HG03457 (cell line): ENCODE results near the gene DSG4.

Experiments
- ATAC-seq: cut with Tn5 transposase; IDR thresholded peaks from one replicate; pipeline ENCODE4 v1.9.1; 2021; ENCODE audit warnings: moderate number of reproducible peaks; ENCODE audit not compliant: unreplicated experiment

DSG4 gene

DNA sequence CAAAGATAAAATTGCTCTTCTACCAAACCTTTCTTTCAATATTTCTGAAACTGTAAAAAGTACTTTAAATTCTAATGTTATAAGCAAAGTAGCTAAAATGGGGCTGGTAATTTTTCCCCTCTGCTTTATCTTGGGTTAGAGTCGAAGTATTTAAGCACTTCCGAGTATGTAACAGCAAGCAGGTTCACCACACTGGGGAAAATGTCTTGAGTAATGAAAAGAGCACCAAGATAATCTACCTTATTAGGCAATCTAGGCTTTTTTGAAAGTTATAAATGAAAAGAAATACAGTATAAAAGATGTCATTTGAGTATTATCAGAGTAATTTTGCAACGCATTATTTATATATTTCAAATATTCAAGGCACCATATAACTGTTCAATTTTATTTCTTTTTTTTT is 70.3 kb downstream of the DSG4 start:
- ATAC-seq = no peak

DNA sequence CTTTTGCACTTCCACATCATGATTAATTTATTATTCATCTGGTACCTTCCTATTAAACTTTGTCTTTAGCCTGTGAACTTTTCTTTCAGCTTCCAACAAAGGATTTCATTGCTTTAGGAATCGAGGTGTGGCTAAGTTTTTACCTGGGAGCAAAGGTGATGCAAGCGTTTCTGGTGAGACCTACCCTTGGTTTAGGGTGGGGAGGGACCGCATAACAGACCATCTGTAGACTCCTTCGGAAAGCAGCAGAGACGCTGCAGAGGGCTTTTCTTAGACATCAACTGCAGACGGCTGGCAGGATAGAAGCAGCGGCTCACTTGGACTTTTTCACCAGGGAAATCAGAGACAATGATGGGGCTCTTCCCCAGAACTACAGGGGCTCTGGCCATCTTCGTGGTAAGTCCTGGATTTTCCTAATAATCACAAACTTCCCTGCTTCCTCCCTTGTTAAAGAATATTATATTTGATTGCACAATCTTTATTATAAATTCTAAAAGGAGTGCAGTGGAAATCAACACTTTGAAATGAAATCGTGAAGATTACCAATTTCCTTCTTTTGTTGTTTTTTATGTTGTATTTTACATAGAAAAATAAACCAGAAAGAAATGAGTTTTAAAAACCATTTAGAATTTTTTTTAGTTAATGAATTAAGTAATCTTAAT is 71.1 kb downstream of the DSG4 start, which contains the start of gene DSG3:
DSG3 (plus strand) TSS at position 212 of the 662 bp plus-strand sequence; CDS start at position 349, 137 bp downstream.
- ATAC-seq = no peak

DNA sequence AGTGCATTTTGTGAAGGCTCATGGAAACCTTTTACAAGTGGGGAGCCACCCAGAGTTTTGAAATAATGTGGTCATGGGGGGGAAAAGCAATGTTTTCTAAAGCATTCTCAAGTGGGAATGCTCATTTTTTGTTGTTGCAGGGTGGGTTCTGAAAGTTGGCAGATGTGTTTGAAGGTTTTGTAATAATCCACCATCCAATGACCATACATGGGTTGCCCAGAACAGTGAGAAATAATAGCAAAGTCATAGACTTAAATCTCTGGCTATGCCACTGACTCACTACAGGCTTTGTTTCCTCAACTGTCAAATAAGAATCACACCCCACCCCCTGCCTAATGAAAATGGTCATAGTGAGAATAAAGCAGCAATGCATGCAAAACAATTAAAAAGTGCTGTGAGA is 73.8 kb downstream of the DSG4 start:
- no peak for ATAC-seq

DNA sequence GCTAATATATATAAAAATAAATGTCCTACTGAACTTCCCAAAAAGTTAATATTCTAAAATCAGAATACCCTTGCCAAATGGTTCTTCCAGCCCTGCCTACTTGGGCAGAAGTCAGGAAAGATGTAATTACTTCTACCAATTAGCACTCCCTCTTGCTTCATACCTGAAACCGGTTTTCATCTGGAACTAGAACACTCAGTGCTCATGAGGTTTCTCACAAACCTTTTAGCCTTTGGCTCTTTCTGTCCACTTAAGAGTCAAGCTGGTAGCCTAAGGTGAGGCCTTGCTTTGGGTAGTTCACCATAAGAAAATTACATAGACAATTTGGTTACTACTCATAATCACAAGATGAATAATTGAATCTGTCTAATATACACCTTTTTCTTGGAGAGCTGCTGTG is 75.0 kb downstream of the DSG4 start:
- no peak for ATAC-seq

DNA sequence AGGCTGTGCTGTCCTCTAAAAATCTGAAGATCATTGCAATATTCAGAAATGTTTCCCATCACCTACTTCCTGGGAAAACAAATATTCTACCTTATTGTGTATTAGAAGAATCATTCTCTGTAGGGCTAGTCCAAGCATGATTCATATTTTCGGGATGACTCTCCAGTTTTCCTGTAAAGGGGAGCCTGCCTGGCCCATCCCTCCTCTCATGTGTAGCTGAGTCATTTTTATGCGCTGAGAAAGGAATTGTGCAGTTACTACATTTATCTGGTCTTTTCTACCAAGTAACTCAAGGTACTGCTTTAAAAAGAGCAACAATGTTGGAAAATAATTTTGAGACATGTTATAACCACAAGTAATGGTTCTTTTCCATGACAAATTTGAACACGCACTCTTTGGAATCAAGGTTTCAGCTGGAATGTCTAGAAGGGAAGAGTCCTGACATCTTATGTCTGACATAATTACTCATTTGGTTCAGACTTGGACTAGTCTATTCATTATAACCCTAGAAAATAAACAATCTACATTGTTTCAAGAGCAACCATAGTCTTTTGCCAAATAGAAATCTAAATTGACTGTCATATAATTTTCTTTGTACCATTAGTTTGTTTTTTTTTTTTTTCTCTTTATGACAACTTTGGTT is 77.6 kb downstream of the DSG4 start:
- ATAC-seq = no peak
